Chondrocyte (in vitro differentiated cells): ENCODE data around the gene DCP1B. TPM values are rescaled to one million over a fixed set of nuclear protein-coding genes. Genes with fewer than 3 reads are reported as not detected.
A peak's percentile ranks its signal among the peaks of the same experiment; 100 is the strongest.

Source experiments
- DNase-seq: peaks from one replicate; pipeline ENCODE4 v3.0.0; 2021; ENCODE audit warnings: mixed read lengths, low spot score
- H3K27ac Mint-ChIP-seq: one replicate; pipeline ENCODE4 v1.8.0; 2021; ENCODE audit warnings: mild to moderate bottlenecking, moderate library complexity, mixed read lengths; ENCODE audit not compliant: unreplicated experiment
- H3K27me3 Mint-ChIP-seq: 2 replicates; pipeline ENCODE4 v1.8.0; 2021; ENCODE audit warnings: low read depth, mixed read lengths
- H3K36me3 Mint-ChIP-seq: 2 replicates; pipeline ENCODE4 v1.8.0; 2021; ENCODE audit warnings: low read depth, mixed read lengths
- H3K4me1 Mint-ChIP-seq: 2 replicates; pipeline ENCODE4 v1.8.0; 2021; ENCODE audit warnings: low read depth, mild to moderate bottlenecking, mixed read lengths
- H3K4me3 Mint-ChIP-seq: one replicate; pipeline ENCODE4 v1.8.0; 2021; ENCODE audit warnings: mild to moderate bottlenecking, moderate library complexity, mixed read lengths; ENCODE audit not compliant: unreplicated experiment
- H3K9me3 Mint-ChIP-seq: 2 replicates; pipeline ENCODE4 v1.8.0; 2021; ENCODE audit warnings: low read depth, mixed read lengths
- CTCF ChIP-seq: fragments of 200-600 bp; sonication (generic); IDR thresholded peaks from 2 replicates; pipeline ENCODE4 v1.5.0; 2021; ENCODE audit warnings: antibody characterized with exemption, mild to moderate bottlenecking, moderate library complexity
- total RNA-seq: library from RNA; stranded (reverse); gene quantifications from 3 replicates; pipeline ENCODE4 v1.2.1, GENCODE V29; 2021

Gene DCP1B
- total RNA-seq, 1 donor from 2014 or later: 12.7 TPM

- Mint-ChIP-seq H3K4me1 (peaks cover 18% of the 10 kb centered on the region), H3K36me3 (peaks cover 1% of the 10 kb centered on the region), H3K27ac (no peak overlapping the region), H3K9me3 (no peaks in the 10 kb centered on the region), H3K4me3 (no peak overlapping the region), H3K27me3 (peaks cover 24% of the 10 kb centered on the region)
- TF ChIP-seq CTCF: peak; percentile 62
- DNase-seq: no peak
Observed at GRCh38 chr12:1922075-1922709, 82.1 kb downstream of the DCP1B start.

- Mint-ChIP-seq H3K4me1 (peaks cover 10% of the 10 kb centered on the region), H3K36me3 (peaks cover 1% of the 10 kb centered on the region), H3K9me3 (no peaks in the 10 kb centered on the region), H3K4me3 (no peak overlapping the region), H3K27me3 (peaks cover 24% of the 10 kb centered on the region), H3K27ac (no peak overlapping the region)
- TF ChIP-seq CTCF: no peak
- no peak for DNase-seq
Observed at GRCh38 chr12:1920971-1921370, 83.3 kb downstream of the DCP1B start.

- Mint-ChIP-seq H3K36me3 (peaks cover 1% of the 10 kb centered on the region), H3K27ac (no peak overlapping the region), H3K4me1 (peaks cover 10% of the 10 kb centered on the region), H3K27me3 (peaks cover 26% of the 10 kb centered on the region), H3K9me3 (no peaks in the 10 kb centered on the region), H3K4me3 (no peak overlapping the region)
- TF ChIP-seq CTCF: no peak
- DNase-seq: no peak
Observed at GRCh38 chr12:1920436-1920835, 83.8 kb downstream of the DCP1B start.

GRCh38 chr12:1919763-1920162, 84.5 kb downstream of the DCP1B start:
- no peak for DNase-seq
- Mint-ChIP-seq H3K4me1 (peaks cover 5% of the 10 kb centered on the region), H3K27ac (no peak overlapping the region), H3K36me3 (peaks cover 1% of the 10 kb centered on the region), H3K9me3 (no peaks in the 10 kb centered on the region), H3K27me3 (peaks cover 24% of the 10 kb centered on the region), H3K4me3 (no peak overlapping the region)
- TF ChIP-seq CTCF: no peak

DNA sequence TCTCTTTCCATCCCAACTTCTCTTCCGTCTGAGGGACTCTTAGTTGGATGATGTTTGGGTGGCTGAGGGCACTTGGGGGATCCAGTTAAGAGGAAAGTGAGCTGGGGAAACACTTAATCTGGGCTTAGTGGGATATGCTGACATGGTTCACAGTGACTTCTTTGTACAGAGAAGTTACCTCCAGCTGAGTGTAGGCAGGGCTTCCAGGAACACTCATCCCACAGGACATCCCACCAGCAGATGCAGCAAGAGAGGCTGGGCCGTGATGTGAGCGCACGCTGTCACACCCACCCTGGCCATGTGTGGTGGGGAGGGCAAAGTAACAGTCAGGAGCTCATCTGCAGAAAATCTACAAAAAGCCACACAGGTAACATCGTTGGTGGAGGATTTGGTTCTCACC, 85.0 kb downstream of the DCP1B start:
- H3K27ac Mint-ChIP-seq: no peak overlapping the region
- no peaks in the 10 kb centered on the region for H3K9me3 Mint-ChIP-seq
- H3K36me3 Mint-ChIP-seq: peaks cover 1% of the 10 kb centered on the region
- H3K4me3 Mint-ChIP-seq: no peak overlapping the region
- no peak for TF ChIP-seq CTCF
- DNase-seq: no peak
- peaks cover 24% of the 10 kb centered on the region for H3K27me3 Mint-ChIP-seq
- H3K4me1 Mint-ChIP-seq: peaks cover under 1% of the 10 kb centered on the region
